ENCODE data around the gene DNAH12. TPM values are rescaled to one million over a fixed set of nuclear protein-coding genes. Genes with fewer than 3 reads are reported as not detected.

Gene DNAH12
- total and polyA plus RNA-seq, 2 experiments from 2014 or later: not detected

- H3K4me1 Mint-ChIP-seq: no peaks in the 10 kb centered on the region
- Histone ChIP-seq H3K4me1 (ENCODE audit: insufficient read depth) (no peaks in the 10 kb centered on the region), H4K20me1 (replicated peaks; ENCODE audit: insufficient read depth) (no peaks in the 10 kb centered on the region), H3K79me2 (replicated peaks; ENCODE audit: insufficient read depth) (no peaks in the 10 kb centered on the region), H3K36me3 (ENCODE audit: insufficient read depth) (no peaks in the 10 kb centered on the region), H3K4me3 (no peak overlapping the region), H2AFZ (no peak overlapping the region), H3K9me2 (ENCODE audit: insufficient read depth) (no peaks in the 10 kb centered on the region), H3K27me3 (ENCODE audit: insufficient read depth) (no peaks in the 10 kb centered on the region), H3K4me2 (no peak overlapping the region), H3F3A (replicated peaks; ENCODE audit: low read depth) (no peaks in the 10 kb centered on the region), H3K27ac (ENCODE audit: low read depth) (no peak overlapping the region)
- H3K27ac Mint-ChIP-seq: no peak overlapping the region
- TF ChIP-seq JUNB (IDR thresholded peaks at IDR 0.05; ENCODE audit: unreplicated experiment): no peak
- no peak for TF ChIP-seq NANOG (IDR thresholded peaks at IDR 0.05; ENCODE audit: borderline replicate concordance)
- TF ChIP-seq STAT1 (IDR thresholded peaks at IDR 0.05; ENCODE audit: unreplicated experiment): no peak
- no peak for TF ChIP-seq CREB1 (CRISPR knock-in tag; IDR thresholded peaks at IDR 0.05; ENCODE audit: low read depth)
- TF ChIP-seq POLR2AphosphoS5 (IDR thresholded peaks at IDR 0.05; ENCODE audit: low read depth): no peak
- TF ChIP-seq ZNF331 (CRISPR knock-in tag; IDR thresholded peaks at IDR 0.05; ENCODE audit: low read depth): no peak
- TF ChIP-seq, protein P1, sequence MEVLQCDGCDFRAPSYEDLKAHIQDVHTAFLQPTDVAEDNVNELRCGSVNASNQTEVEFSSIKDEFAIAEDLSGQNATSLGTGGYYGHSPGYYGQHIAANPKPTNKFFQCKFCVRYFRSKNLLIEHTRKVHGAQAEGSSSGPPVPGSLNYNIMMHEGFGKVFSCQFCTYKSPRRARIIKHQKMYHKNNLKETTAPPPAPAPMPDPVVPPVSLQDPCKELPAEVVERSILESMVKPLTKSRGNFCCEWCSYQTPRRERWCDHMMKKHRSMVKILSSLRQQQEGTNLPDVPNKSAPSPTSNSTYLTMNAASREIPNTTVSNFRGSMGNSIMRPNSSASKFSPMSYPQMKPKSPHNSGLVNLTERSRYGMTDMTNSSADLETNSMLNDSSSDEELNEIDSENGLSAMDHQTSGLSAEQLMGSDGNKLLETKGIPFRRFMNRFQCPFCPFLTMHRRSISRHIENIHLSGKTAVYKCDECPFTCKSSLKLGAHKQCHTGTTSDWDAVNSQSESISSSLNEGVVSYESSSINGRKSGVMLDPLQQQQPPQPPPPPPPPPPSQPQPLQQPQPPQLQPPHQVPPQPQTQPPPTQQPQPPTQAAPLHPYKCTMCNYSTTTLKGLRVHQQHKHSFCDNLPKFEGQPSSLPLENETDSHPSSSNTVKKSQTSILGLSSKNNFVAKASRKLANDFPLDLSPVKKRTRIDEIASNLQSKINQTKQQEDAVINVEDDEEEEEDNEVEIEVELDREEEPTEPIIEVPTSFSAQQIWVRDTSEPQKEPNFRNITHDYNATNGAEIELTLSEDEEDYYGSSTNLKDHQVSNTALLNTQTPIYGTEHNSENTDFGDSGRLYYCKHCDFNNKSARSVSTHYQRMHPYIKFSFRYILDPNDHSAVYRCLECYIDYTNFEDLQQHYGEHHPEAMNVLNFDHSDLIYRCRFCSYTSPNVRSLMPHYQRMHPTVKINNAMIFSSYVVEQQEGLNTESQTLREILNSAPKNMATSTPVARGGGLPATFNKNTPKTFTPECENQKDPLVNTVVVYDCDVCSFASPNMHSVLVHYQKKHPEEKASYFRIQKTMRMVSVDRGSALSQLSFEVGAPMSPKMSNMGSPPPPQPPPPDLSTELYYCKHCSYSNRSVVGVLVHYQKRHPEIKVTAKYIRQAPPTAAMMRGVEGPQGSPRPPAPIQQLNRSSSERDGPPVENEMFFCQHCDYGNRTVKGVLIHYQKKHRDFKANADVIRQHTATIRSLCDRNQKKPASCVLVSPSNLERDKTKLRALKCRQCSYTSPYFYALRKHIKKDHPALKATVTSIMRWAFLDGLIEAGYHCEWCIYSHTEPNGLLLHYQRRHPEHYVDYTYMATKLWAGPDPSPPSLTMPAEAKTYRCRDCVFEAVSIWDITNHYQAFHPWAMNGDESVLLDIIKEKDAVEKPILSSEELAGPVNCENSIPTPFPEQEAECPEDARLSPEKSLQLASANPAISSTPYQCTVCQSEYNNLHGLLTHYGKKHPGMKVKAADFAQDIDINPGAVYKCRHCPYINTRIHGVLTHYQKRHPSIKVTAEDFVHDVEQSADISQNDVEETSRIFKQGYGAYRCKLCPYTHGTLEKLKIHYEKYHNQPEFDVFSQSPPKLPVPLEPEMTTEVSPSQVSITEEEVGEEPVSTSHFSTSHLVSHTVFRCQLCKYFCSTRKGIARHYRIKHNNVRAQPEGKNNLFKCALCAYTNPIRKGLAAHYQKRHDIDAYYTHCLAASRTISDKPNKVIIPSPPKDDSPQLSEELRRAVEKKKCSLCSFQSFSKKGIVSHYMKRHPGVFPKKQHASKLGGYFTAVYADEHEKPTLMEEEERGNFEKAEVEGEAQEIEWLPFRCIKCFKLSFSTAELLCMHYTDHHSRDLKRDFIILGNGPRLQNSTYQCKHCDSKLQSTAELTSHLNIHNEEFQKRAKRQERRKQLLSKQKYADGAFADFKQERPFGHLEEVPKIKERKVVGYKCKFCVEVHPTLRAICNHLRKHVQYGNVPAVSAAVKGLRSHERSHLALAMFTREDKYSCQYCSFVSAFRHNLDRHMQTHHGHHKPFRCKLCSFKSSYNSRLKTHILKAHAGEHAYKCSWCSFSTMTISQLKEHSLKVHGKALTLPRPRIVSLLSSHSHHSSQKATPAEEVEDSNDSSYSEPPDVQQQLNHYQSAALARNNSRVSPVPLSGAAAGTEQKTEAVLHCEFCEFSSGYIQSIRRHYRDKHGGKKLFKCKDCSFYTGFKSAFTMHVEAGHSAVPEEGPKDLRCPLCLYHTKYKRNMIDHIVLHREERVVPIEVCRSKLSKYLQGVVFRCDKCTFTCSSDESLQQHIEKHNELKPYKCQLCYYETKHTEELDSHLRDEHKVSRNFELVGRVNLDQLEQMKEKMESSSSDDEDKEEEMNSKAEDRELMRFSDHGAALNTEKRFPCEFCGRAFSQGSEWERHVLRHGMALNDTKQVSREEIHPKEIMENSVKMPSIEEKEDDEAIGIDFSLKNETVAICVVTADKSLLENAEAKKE (CRISPR knock-in tag; IDR thresholded peaks at IDR 0.05): no peak
- TF ChIP-seq ZNF114 (CRISPR knock-in tag; IDR thresholded peaks at IDR 0.05): no peak
- TF ChIP-seq, protein P2, sequence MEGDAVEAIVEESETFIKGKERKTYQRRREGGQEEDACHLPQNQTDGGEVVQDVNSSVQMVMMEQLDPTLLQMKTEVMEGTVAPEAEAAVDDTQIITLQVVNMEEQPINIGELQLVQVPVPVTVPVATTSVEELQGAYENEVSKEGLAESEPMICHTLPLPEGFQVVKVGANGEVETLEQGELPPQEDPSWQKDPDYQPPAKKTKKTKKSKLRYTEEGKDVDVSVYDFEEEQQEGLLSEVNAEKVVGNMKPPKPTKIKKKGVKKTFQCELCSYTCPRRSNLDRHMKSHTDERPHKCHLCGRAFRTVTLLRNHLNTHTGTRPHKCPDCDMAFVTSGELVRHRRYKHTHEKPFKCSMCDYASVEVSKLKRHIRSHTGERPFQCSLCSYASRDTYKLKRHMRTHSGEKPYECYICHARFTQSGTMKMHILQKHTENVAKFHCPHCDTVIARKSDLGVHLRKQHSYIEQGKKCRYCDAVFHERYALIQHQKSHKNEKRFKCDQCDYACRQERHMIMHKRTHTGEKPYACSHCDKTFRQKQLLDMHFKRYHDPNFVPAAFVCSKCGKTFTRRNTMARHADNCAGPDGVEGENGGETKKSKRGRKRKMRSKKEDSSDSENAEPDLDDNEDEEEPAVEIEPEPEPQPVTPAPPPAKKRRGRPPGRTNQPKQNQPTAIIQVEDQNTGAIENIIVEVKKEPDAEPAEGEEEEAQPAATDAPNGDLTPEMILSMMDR (conservative IDR thresholded peaks at IDR 0.05; ENCODE audit: low read depth in 2 of 2): no peak
- TF ChIP-seq, protein P3, sequence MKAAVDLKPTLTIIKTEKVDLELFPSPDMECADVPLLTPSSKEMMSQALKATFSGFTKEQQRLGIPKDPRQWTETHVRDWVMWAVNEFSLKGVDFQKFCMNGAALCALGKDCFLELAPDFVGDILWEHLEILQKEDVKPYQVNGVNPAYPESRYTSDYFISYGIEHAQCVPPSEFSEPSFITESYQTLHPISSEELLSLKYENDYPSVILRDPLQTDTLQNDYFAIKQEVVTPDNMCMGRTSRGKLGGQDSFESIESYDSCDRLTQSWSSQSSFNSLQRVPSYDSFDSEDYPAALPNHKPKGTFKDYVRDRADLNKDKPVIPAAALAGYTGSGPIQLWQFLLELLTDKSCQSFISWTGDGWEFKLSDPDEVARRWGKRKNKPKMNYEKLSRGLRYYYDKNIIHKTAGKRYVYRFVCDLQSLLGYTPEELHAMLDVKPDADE (IDR thresholded peaks at IDR 0.05): no peak
- no peak for TF ChIP-seq REST (IDR thresholded peaks at IDR 0.05; ENCODE audit: unreplicated experiment)
- TF ChIP-seq EZH2phosphoT487 (IDR thresholded peaks at IDR 0.05; ENCODE audit: unreplicated experiment): no peak
- TF ChIP-seq EZH2 (IDR thresholded peaks at IDR 0.05; ENCODE audit: low read depth, unreplicated experiment): no peak
- H3K36me3 Mint-ChIP-seq (ENCODE audit: low read depth): no peaks in the 10 kb centered on the region
- DNase-seq (ENCODE audit: low spot score) (no peak), ATAC-seq (no peak)
- no peak overlapping the region for H3K4me3 Mint-ChIP-seq
- no peaks in the 10 kb centered on the region for H3K27me3 Mint-ChIP-seq (ENCODE audit: insufficient read depth, low read depth, poor library complexity)
- peaks cover 5% of the 10 kb centered on the region; the same call in 2 of the 3 replicates for H3K9me3 Mint-ChIP-seq
Measured at GRCh38 chr3:57444469-57444868, 99.7 kb downstream of the DNAH12 start.

All from GM23338 (cell line).